Measurements from ENCODE around the gene MET. TPM values are rescaled to one million over a fixed set of nuclear protein-coding genes. Genes with fewer than 3 reads are reported as not detected.

The MET gene
- total RNA-seq, 1 experiment from 2014 or later = 242 TPM

GRCh38 chr7:116782177-116782711, 110.2 kb downstream of the MET start:
- TF ChIP-seq CTCF (IDR thresholded peaks at IDR 0.05; ENCODE audit: unreplicated experiment) = no peak
- Mint-ChIP-seq H3K36me3 (ENCODE audit: insufficient read depth, unreplicated experiment) (peaks cover 26% of the 10 kb centered on the region), H3K27me3 (ENCODE audit: unreplicated experiment) (no peaks in the 10 kb centered on the region), H3K4me1 (ENCODE audit: low read depth, unreplicated experiment) (peaks cover 48% of the 10 kb centered on the region), H3K27ac (ENCODE audit: unreplicated experiment) (peak overlapping the region; percentile 16), H3K4me3 (ENCODE audit: low read depth, unreplicated experiment) (no peak overlapping the region), H3K9me3 (ENCODE audit: low read depth, unreplicated experiment) (no peaks in the 10 kb centered on the region)
- CTCF ChIA-PET = interaction anchor here (0.5 to 0.9 kb wide), 2 partner anchors 13 to 66 kb away, joined by 3 to 7 read pairs; no protein-coding TSS in a partner anchor
- DNase-seq = no peak
- intact Hi-C loops (cut with micrococcal nuclease; ENCODE audit: unreplicated experiment) = no loop called here
- BruUV-seq (replicated peaks) = no TSS peak

- peak overlapping the region; percentile 55 for H3K27ac Mint-ChIP-seq (ENCODE audit: unreplicated experiment)
- H3K4me3 Mint-ChIP-seq (ENCODE audit: low read depth, unreplicated experiment) = no peak overlapping the region
- BruUV-seq (replicated peaks) = no TSS peak
- no peaks in the 10 kb centered on the region for H3K27me3 Mint-ChIP-seq (ENCODE audit: unreplicated experiment)
- H3K36me3 Mint-ChIP-seq (ENCODE audit: insufficient read depth, unreplicated experiment) = peaks cover 10% of the 10 kb centered on the region
- CTCF ChIA-PET = no interaction called here
- TF ChIP-seq CTCF (IDR thresholded peaks at IDR 0.05; ENCODE audit: unreplicated experiment) = no peak
- intact Hi-C loops (cut with micrococcal nuclease; ENCODE audit: unreplicated experiment) = no loop called here
- no peaks in the 10 kb centered on the region for H3K9me3 Mint-ChIP-seq (ENCODE audit: low read depth, unreplicated experiment)
- no peak for DNase-seq
- H3K4me1 Mint-ChIP-seq (ENCODE audit: low read depth, unreplicated experiment) = peaks cover 36% of the 10 kb centered on the region
Observed at GRCh38 chr7:116783666-116784318, 111.8 kb downstream of the MET start.

GRCh38 chr7:116784647-116785046, 112.7 kb downstream of the MET start:
- Mint-ChIP-seq H3K27me3 (ENCODE audit: unreplicated experiment) (no peaks in the 10 kb centered on the region), H3K36me3 (ENCODE audit: insufficient read depth, unreplicated experiment) (peaks cover 17% of the 10 kb centered on the region), H3K4me1 (ENCODE audit: low read depth, unreplicated experiment) (peaks cover 34% of the 10 kb centered on the region), H3K27ac (ENCODE audit: unreplicated experiment) (no peak overlapping the region), H3K4me3 (ENCODE audit: low read depth, unreplicated experiment) (no peak overlapping the region), H3K9me3 (ENCODE audit: low read depth, unreplicated experiment) (no peaks in the 10 kb centered on the region)
- CTCF ChIA-PET = no interaction called here
- no peak for TF ChIP-seq CTCF (IDR thresholded peaks at IDR 0.05; ENCODE audit: unreplicated experiment)
- no peak for DNase-seq
- BruUV-seq (replicated peaks) = no TSS peak
- intact Hi-C loops (cut with micrococcal nuclease; ENCODE audit: unreplicated experiment) = no loop called here

GRCh38 chr7:116785843-116786242, 113.8 kb downstream of the MET start:
- Mint-ChIP-seq H3K4me3 (ENCODE audit: low read depth, unreplicated experiment) (no peak overlapping the region), H3K27me3 (ENCODE audit: unreplicated experiment) (no peaks in the 10 kb centered on the region), H3K27ac (ENCODE audit: unreplicated experiment) (no peak overlapping the region), H3K36me3 (ENCODE audit: insufficient read depth, unreplicated experiment) (peaks cover 22% of the 10 kb centered on the region), H3K4me1 (ENCODE audit: low read depth, unreplicated experiment) (peaks cover 23% of the 10 kb centered on the region), H3K9me3 (ENCODE audit: low read depth, unreplicated experiment) (no peaks in the 10 kb centered on the region)
- DNase-seq = no peak
- CTCF ChIA-PET = no interaction called here
- BruUV-seq (replicated peaks) = no TSS peak
- intact Hi-C loops (cut with micrococcal nuclease; ENCODE audit: unreplicated experiment) = no loop called here
- no peak for TF ChIP-seq CTCF (IDR thresholded peaks at IDR 0.05; ENCODE audit: unreplicated experiment)

All from Calu3 (cell line).